ENCODE data around the gene STK39. TPM values are rescaled to one million over a fixed set of nuclear protein-coding genes. Genes with fewer than 3 reads are reported as not detected.

STK39 gene
- total RNA-seq, 1 donor from 2014 or later: 18.5 TPM

DNA sequence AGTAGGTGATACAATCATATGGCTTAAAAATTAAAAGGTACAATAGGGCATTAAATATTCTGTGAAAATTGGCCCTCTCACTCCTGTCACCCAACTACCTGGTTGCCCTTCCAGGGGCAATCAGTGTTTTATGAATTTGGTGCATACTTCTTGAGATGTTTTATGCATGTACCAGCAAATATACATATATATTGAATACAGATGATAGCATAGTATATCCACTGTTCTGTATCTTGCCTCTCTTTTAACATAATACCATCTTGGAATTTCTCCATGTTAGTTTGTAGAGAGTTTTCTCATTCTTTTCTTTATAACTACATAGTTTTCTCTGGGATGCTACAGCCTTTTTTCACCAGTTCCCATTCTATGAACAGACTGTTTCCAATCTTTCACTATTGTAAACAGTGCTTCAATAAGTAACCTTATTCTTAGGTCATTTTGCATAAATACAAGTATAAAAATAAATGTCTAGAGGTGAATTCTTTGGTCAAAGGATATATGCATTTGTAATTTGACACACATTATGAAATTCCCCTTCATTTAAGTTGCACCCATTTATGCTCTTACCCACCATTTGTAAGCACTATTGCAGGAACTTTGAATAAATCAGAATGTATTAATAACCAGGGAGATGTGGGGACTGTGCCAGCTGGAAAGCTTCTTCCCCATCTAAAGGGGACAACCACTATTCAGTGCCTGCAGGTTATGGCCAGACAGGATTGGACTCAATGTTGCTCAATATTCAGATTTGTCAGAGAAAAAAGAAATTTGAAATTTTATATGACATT is 225.4 kb downstream of the STK39 start:
- intact Hi-C loops (cut with micrococcal nuclease): no loop called here
- no peak overlapping the region for H3K4me3 Mint-ChIP-seq
- no peaks in the 10 kb centered on the region for H3K27me3 Mint-ChIP-seq
- no peaks in the 10 kb centered on the region for H3K9me3 Mint-ChIP-seq
- POLR2A ChIA-PET: no interaction called here
- CTCF ChIA-PET: no interaction called here
- no peak overlapping the region for H3K27ac Mint-ChIP-seq
- no peaks in the 10 kb centered on the region for H3K36me3 Mint-ChIP-seq (ENCODE audit: low read depth)
- DNase-seq (no peak), ATAC-seq (ENCODE audit: low read depth) (no peak)
- no peak for TF ChIP-seq CTCF (IDR thresholded peaks at IDR 0.05)
- peaks cover 18% of the 10 kb centered on the region for H3K4me1 Mint-ChIP-seq

GRCh38 chr2:168015274-168015953 is 232.0 kb downstream of the STK39 start:
- Mint-ChIP-seq H3K27ac (no peak overlapping the region), H3K4me3 (no peak overlapping the region), H3K4me1 (peaks cover 5% of the 10 kb centered on the region), H3K36me3 (ENCODE audit: low read depth) (peaks cover 7% of the 10 kb centered on the region), H3K9me3 (no peaks in the 10 kb centered on the region), H3K27me3 (no peaks in the 10 kb centered on the region)
- intact Hi-C loops (cut with micrococcal nuclease): no loop called here
- CTCF ChIA-PET: interaction anchor here (0.9 to 1.1 kb wide), 2 partner anchors 103 to 104 kb away, joined by 3 read pairs; no protein-coding TSS in a partner anchor
- POLR2A ChIA-PET: no interaction called here
- no peak for TF ChIP-seq CTCF (IDR thresholded peaks at IDR 0.05)
- ATAC-seq (ENCODE audit: low read depth) (no peak), DNase-seq (no peak)

GRCh38 chr2:168009900-168010299 is 237.5 kb downstream of the STK39 start:
- peaks cover 5% of the 10 kb centered on the region for H3K4me1 Mint-ChIP-seq

GRCh38 chr2:168008646-168009195 is 238.7 kb downstream of the STK39 start:
- intact Hi-C loops (cut with micrococcal nuclease): no loop called here
- CTCF ChIA-PET: interaction anchor here (2.3 kb wide), 1 partner anchor 110 kb away, joined by 6 read pairs; no protein-coding TSS in a partner anchor

More at GRCh38 chr2:168009900-168010299, 237.5 kb downstream of the STK39 start:
- ATAC-seq (ENCODE audit: low read depth): no peak
- no peak overlapping the region for H3K4me3 Mint-ChIP-seq
- no peak overlapping the region for H3K27ac Mint-ChIP-seq
- ChIA-PET CTCF (interaction anchor here (2.3 kb wide), 1 partner anchor 109 kb away, joined by 6 read pairs; no protein-coding TSS in a partner anchor), POLR2A (no interaction called here)
- no peak for DNase-seq
- H3K9me3 Mint-ChIP-seq: no peaks in the 10 kb centered on the region
- intact Hi-C loops (cut with micrococcal nuclease): loop anchor here (2.0 kb wide), 1 partner anchor 17 kb away; no protein-coding TSS in a partner anchor
- no peaks in the 10 kb centered on the region for H3K27me3 Mint-ChIP-seq
- no peak for TF ChIP-seq CTCF (IDR thresholded peaks at IDR 0.05)
- peaks cover 30% of the 10 kb centered on the region for H3K36me3 Mint-ChIP-seq (ENCODE audit: low read depth)

More at GRCh38 chr2:168008646-168009195, 238.7 kb downstream of the STK39 start:
- Mint-ChIP-seq H3K4me3 (no peak overlapping the region), H3K9me3 (no peaks in the 10 kb centered on the region), H3K36me3 (ENCODE audit: low read depth) (peaks cover 30% of the 10 kb centered on the region), H3K27ac (no peak overlapping the region), H3K4me1 (peaks cover 2% of the 10 kb centered on the region), H3K27me3 (no peaks in the 10 kb centered on the region)
- DNase-seq: no peak
- no peak for TF ChIP-seq CTCF (IDR thresholded peaks at IDR 0.05)
- POLR2A ChIA-PET: no interaction called here
- no peak for ATAC-seq (ENCODE audit: low read depth)

Data from activated B cell treated with CpG ODN at 0.5 μM for 24 hours (primary cell).